ENCODE results near the gene GRAMD4. TPM values are rescaled to one million over a fixed set of nuclear protein-coding genes. Genes with fewer than 3 reads are reported as not detected.

The GRAMD4 gene
- total RNA-seq, 1 donor, result 18.1 TPM

DNA sequence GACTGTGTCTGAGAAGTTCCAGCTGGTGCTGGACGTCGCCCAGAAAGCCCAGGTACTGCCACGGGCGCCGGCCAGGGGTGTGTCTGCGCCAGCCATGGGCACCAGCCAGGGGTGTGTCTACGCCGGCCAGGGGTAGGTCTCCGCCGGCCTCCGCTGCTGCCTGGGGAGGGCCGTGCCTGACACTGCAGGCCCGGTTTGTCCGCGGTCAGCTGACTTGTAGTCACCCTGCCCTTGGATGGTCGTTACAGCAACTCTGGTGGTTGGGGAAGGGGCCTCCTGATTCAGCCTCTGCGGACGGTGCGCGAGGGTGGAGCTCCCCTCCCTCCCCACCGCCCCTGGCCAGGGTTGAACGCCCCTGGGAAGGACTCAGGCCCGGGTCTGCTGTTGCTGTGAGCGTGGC lies 47.9 kb downstream of the GRAMD4 start:
- TF ChIP-seq, protein P1, sequence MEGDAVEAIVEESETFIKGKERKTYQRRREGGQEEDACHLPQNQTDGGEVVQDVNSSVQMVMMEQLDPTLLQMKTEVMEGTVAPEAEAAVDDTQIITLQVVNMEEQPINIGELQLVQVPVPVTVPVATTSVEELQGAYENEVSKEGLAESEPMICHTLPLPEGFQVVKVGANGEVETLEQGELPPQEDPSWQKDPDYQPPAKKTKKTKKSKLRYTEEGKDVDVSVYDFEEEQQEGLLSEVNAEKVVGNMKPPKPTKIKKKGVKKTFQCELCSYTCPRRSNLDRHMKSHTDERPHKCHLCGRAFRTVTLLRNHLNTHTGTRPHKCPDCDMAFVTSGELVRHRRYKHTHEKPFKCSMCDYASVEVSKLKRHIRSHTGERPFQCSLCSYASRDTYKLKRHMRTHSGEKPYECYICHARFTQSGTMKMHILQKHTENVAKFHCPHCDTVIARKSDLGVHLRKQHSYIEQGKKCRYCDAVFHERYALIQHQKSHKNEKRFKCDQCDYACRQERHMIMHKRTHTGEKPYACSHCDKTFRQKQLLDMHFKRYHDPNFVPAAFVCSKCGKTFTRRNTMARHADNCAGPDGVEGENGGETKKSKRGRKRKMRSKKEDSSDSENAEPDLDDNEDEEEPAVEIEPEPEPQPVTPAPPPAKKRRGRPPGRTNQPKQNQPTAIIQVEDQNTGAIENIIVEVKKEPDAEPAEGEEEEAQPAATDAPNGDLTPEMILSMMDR (IDR thresholded peaks at IDR 0.05; ENCODE audit: insufficient read depth, low read depth, low read length), result no peak
- no peak for DNase-seq (ENCODE audit: low read depth)
- H3K4me3 ChIP-seq (ENCODE audit: low read depth, low read length), result no peak overlapping the region

DNA sequence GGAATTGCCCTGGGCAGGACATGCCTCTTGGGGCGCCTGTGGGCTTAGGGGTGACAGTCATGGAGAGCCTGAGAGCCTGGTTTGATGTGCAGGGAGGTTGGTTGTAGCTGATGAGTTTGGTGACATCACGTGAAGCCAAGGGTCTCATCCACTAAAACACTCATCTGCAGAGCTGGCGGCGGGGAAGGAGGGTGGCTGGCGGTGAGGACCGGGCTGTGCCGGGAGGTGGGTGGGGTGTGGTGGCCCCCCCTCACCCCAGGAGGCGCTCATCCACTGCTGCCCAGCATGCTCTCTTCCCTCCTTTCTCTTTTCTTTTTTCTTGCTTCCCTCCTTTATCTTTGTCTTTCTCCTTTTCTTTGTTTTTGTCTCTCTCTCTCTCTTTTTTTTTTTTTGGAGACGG lies 49.0 kb downstream of the GRAMD4 start:
- DNase-seq (ENCODE audit: low read depth), result no peak
- no peak overlapping the region for H3K4me3 ChIP-seq (ENCODE audit: low read depth, low read length)
- TF ChIP-seq, protein P1 (IDR thresholded peaks at IDR 0.05; ENCODE audit: insufficient read depth, low read depth, low read length), result no peak

GRCh38 chr22:46671824-46672432 lies 51.7 kb downstream of the GRAMD4 start:
- TF ChIP-seq, protein P1 (IDR thresholded peaks at IDR 0.05; ENCODE audit: insufficient read depth, low read depth, low read length), result no peak
- no peak for DNase-seq (ENCODE audit: low read depth)
- no peak overlapping the region for H3K4me3 ChIP-seq (ENCODE audit: low read depth, low read length)

DNA sequence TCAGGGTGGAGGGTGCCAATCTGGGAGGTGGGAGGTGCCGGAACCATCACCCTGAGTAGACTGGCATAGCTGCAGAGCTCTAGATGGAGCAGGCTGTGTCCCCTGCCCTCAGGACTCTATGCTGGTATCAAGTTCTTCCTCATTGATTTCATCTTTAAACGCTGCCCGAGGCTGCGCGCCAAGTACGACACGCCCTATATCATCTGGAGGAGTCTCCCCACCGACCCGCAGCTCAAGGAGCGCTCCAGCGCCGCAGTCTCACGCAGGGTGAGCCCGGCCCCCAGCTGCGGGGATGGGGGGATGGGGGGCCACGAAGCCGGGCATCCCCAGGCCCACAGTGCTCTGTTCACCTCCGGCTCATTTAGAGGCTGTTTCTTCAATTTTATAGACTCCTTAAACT lies 52.5 kb downstream of the GRAMD4 start:
- DNase-seq (ENCODE audit: low read depth), result no peak
- TF ChIP-seq, protein P1 (IDR thresholded peaks at IDR 0.05; ENCODE audit: insufficient read depth, low read depth, low read length), result no peak
- H3K4me3 ChIP-seq (ENCODE audit: low read depth, low read length), result no peak overlapping the region

GRCh38 chr22:46673205-46673604 lies 53.0 kb downstream of the GRAMD4 start:
- no peak for DNase-seq (ENCODE audit: low read depth)
- TF ChIP-seq, protein P1 (IDR thresholded peaks at IDR 0.05; ENCODE audit: insufficient read depth, low read depth, low read length), result no peak
- no peak overlapping the region for H3K4me3 ChIP-seq (ENCODE audit: low read depth, low read length)

GRCh38 chr22:46673662-46674236 lies 53.6 kb downstream of the GRAMD4 start:
- no peak overlapping the region for H3K4me3 ChIP-seq (ENCODE audit: low read depth, low read length)
- DNase-seq (ENCODE audit: low read depth), result no peak
- TF ChIP-seq, protein P1 (IDR thresholded peaks at IDR 0.05; ENCODE audit: insufficient read depth, low read depth, low read length), result no peak

DNA sequence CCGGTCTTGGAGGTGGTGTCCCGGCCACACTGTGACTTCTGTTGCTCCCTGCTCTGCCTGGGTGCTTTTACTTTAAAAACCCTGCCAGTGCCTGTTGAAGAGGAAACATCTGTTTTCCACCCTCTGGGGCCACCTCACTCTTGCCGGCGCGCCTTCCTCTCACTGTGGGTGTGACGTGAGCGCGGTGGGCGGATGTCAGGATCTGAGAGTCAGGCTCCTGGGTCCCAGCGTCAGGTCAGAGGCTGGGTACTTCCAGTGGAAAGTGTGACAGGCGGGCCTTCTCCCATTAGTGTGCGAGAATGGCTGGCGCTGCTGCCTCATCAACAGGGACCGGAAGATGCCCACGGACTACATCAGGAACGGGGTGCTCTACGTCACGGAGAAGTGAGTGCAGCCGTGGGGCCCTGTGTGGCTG lies 54.2 kb downstream of the GRAMD4 start:
- TF ChIP-seq, protein P1 (IDR thresholded peaks at IDR 0.05; ENCODE audit: insufficient read depth, low read depth, low read length), result no peak
- DNase-seq (ENCODE audit: low read depth), result no peak
- no peak overlapping the region for H3K4me3 ChIP-seq (ENCODE audit: low read depth, low read length)

All from fibroblast of villous mesenchyme (primary cell).